GM08714 (cell line): ENCODE measurements around the gene OGFR.

ENCODE experiments used
- H3K4me3 ChIP-seq: fragments of 200-500 bp; sonication (Bioruptor generic); 2 replicates; pipeline ENCODE4 v1.5.1; 2014; ENCODE audit warnings: mild to moderate bottlenecking, low read length, inconsistent platforms
- ZNF274 ChIP-seq: IDR thresholded peaks from 2 replicates; pipeline ENCODE4 v1.6.1; 2012; ENCODE audit warnings: mild to moderate bottlenecking, low read depth, low read length

Gene OGFR

GRCh38 chr20:62832212-62832922 is 27.7 kb downstream of the OGFR start:
- TF ChIP-seq ZNF274 = no peak
- H3K4me3 ChIP-seq = no peak overlapping the region; the same call in 1 of the 2 replicates

- no peak overlapping the region; the same call in 1 of the 2 replicates for H3K4me3 ChIP-seq
- no peak for TF ChIP-seq ZNF274
These were observed 28.3 kb downstream of the OGFR start for GRCh38 chr20:62832951-62833391.

- TF ChIP-seq ZNF274 = no peak
- no peak overlapping the region for H3K4me3 ChIP-seq
These were observed 30.5 kb downstream of the OGFR start for GRCh38 chr20:62834967-62835730.

- no peak overlapping the region for H3K4me3 ChIP-seq
- no peak for TF ChIP-seq ZNF274
These were observed 31.6 kb downstream of the OGFR start for GRCh38 chr20:62835931-62836861.

- no peak overlapping the region for H3K4me3 ChIP-seq
- TF ChIP-seq ZNF274 = no peak
These were observed 32.4 kb downstream of the OGFR start for GRCh38 chr20:62836967-62837490.

GRCh38 chr20:62837790-62838127 is 33.1 kb downstream of the OGFR start:
- TF ChIP-seq ZNF274 = no peak
- no peak overlapping the region for H3K4me3 ChIP-seq

GRCh38 chr20:62838128-62838891 is 33.7 kb downstream of the OGFR start:
- TF ChIP-seq ZNF274 = no peak
- no peak overlapping the region for H3K4me3 ChIP-seq

GRCh38 chr20:62839261-62839660 is 34.6 kb downstream of the OGFR start:
- H3K4me3 ChIP-seq = no peak overlapping the region
- TF ChIP-seq ZNF274 = no peak

GRCh38 chr20:62839816-62840215 is 35.2 kb downstream of the OGFR start:
- no peak for TF ChIP-seq ZNF274

GRCh38 chr20:62840244-62841197 is 35.9 kb downstream of the OGFR start:
- H3K4me3 ChIP-seq = no peak overlapping the region
- no peak for TF ChIP-seq ZNF274

More at GRCh38 chr20:62839816-62840215, 35.2 kb downstream of the OGFR start:
- H3K4me3 ChIP-seq = no peak overlapping the region

- no peak for TF ChIP-seq ZNF274
- H3K4me3 ChIP-seq = no peak overlapping the region
These were observed 37.1 kb downstream of the OGFR start for GRCh38 chr20:62841705-62842212.

- H3K4me3 ChIP-seq = no peak overlapping the region
- TF ChIP-seq ZNF274 = no peak
These were observed 39.0 kb downstream of the OGFR start for GRCh38 chr20:62843656-62844055.

GRCh38 chr20:62844182-62844581 is 39.5 kb downstream of the OGFR start:
- no peak for TF ChIP-seq ZNF274

More at GRCh38 chr20:62844182-62844581, 39.5 kb downstream of the OGFR start:
- no peak overlapping the region for H3K4me3 ChIP-seq
